Activated naive CD4-positive, alpha-beta T cell treated with anti-CD3 and anti-CD28 coated beads, Interleukin-2, amount 50 U/mL, for 72 hours (primary cell): ENCODE results near the gene ZNF823. TPM values are rescaled to one million over a fixed set of nuclear protein-coding genes. Genes with fewer than 3 reads are reported as not detected.
"Not testable (repeated sequence)": the region's sequence is repeated elsewhere in the genome, so short reads cannot be mapped to it uniquely, and the experiment has no call there.

Source experiments
- ATAC-seq, 2 donors: fragments of 150-1000 bp; cut with Tn5 transposase; 2 replicates each; pipeline ENCODE4 v1.10.0; 2021; ENCODE audit warnings: mild to moderate bottlenecking in 2 of 2, moderate library complexity in 2 of 2
- DNase-seq, 2 donors: peaks; one replicate each; pipeline ENCODE4 v3.0.0; 2021 to 2022; ENCODE audit warnings: low spot score in 2 of 2
- H3K27ac Mint-ChIP-seq, 2 donors: one replicate each; pipeline ENCODE4 v1.8.0; 2022; ENCODE audit warnings: mild to moderate bottlenecking in 2 of 2, mixed read lengths in 2 of 2
- H3K36me3 Mint-ChIP-seq, 2 donors: one replicate each; pipeline ENCODE4 v1.8.0; 2022; ENCODE audit warnings: mixed read lengths in 2 of 2
- H3K9me3 Mint-ChIP-seq, 2 donors: one replicate each; pipeline ENCODE4 v1.8.0; 2022; ENCODE audit warnings: mixed read lengths in 2 of 2
- total RNA-seq, 2 donors: library from RNA; stranded (reverse); gene quantifications; one replicate each; pipeline ENCODE4 v1.2.3, GENCODE V29; 2022

Gene ZNF823
- total RNA-seq, 2 donors from 2014 or later, result 3.0 to 7.1 TPM

DNA sequence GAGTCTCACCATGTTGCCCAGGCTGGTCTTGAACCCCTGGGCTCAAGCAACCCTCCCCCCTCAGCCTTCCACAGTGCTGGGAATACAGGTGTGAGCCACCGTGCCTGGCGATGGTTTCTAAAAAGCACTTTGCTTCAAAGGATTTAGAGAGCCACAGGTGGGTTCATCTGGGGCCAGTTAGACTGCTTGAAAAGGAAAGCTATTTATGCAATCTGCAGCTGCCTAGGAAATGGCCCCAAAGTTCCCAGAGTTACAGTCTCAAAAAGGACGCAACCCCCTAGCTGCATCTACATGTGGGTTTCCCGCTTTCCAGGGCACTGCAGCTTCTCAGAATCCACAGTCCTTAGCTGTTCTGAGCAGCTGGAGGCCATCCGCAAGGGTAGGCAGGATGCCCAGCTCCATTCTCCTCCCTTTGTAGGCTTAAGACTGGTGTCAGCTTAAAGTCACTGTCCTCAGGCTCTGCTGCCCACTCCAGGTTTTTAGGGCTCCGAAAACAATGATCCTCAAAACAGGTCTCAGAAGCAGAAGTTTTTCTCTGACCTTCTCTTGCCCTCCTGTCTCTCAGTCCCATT, 41.4 kb downstream of the ZNF823 start:
- ATAC-seq, result no peak
- Mint-ChIP-seq H3K36me3 (peaks cover 8 to 13% of the 10 kb centered on the region in 2 donors), H3K9me3 (peaks cover 0 to 4% of the 10 kb centered on the region in 2 donors), H3K27ac (no peak overlapping the region)
- DNase-seq, result no peak

DNA sequence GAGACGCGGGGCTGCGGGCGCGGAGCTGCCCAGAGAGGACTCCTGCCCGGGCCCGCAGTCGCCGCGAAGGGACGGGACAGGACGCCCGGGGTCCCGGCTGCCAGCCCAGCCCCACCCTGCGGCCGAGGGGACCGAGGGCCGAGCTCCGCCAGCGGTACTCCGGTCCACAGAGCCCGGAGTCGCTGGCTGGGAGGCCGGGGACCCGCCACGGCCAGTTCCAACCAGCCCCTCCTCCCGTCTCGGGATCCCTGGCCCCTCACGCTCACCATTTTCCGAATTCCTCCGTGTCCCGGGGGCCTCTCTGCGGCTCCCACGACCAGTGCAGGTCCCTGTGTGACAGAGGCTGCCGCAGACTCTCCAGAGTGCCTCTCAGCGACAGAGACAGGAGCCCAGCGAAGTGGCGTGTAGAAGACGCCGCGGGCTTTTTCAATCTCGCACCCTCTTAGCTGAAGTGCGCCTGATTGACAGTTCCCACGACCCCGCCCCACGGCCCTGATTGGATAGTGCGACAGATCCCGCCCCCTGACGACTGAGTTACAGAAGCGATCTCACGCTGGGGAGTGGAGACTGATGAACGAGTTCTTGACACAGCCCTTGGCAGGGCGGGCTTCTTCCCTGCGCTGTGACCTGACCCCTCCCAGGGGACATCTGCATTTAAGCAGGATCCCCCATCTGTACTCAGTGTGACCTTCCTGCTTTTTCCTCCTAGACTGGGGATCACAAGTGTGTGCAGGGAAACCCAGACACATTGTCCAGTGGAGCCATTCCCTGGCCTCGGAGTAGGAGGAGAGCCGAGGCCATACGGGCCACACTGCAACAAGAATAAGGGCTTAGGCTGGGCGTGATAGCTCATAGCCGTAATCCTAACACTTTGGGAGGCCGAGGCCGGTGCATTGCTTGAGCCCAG, 44.0 kb downstream of the ZNF823 start:
- DNase-seq (peak; percentile 89 to 90), ATAC-seq (peak; percentile 97 to 99)
- Mint-ChIP-seq H3K36me3 (peaks cover 8 to 19% of the 10 kb centered on the region in 2 donors), H3K9me3 (peaks cover 0 to 6% of the 10 kb centered on the region in 2 donors), H3K27ac (peak overlapping the region; percentile 83 to 84)

DNA sequence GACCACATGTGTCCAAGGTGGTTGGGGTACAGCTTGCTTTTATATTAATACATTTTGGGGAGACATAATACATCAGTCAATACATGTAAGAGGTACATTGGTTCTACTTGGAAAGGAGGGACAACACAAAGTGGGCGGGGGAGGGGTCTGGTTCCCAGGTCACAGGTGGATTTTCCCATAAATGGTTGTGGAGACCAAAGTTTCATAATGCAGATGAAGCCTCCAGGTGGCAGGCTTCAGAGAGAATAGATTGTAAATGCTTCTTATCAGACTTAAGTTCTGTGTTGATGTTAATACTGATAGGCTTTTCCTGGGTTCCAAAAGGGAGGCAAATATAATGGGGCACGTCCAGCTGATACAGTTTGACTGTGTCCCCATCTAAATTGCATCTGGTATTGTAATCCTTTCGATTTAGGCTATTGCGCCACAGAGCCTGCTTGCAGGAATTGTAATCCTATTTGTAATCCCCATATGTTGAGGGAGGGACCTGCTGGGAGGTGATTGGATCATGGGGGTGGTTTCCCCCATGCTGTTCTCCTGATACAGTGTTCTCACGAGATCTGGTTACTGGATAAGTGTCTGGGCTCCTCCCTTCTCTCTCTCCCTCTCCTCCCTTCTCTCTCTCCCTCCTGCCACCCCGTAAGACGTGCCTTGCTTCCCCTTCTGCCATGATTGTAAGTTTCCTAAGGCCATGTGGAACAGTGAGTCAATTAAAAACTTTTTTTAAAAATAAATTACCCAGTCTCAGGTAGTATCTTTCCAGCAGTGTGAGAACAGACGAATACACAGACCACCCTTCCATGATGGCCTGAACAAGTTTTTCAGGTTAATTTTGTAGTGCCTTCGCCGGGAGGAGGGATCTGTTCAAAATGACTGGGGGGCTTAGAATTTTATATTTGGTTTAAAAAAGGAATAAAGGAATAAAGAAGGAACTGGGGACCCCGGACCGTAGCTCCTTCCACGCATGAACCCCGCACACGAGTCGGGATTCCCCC, 44.9 kb downstream of the ZNF823 start:
- DNase-seq, result no peak
- peak in 1 of 2 donors; percentile 11 for ATAC-seq
- Mint-ChIP-seq H3K9me3 (peaks cover 0 to 8% of the 10 kb centered on the region in 2 donors), H3K36me3 (peaks cover 8 to 24% of the 10 kb centered on the region in 2 donors), H3K27ac (peak overlapping the region in 1 of 2 donors; percentile 83)

DNA sequence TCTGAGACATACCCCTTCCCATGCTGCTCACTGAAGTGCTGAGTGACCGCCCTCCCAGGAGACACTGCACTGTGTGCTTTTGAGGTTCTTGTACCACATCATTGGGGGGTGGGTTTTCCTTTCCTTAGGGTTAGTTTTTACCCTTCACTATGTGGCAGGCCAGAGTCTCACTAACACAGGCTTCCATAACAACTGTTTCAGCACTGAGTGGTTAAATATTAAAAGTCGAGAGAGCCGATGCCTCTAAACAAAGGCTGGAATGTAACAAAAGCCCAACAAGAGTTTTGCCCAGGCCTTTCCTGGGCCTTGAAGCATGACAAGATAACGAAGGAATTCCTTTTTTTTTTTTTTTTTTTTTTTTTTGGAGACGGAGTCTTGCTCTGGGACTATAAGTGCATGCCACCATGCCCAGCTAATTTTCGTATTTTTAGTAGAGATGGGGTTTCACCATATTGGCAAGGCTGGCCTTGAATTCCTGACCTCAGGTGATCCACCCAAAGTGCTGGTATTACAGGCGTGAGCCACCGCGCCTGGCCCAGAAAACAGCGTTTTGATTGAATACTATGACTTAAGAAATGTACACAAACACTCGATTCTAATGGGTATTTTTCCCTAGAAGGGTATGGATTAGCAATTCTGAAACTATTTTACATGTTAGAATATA, 46.5 kb downstream of the ZNF823 start:
- H3K9me3 Mint-ChIP-seq, result peaks cover 0 to 10% of the 10 kb centered on the region in 2 donors
- peaks cover 8 to 35% of the 10 kb centered on the region in 2 donors for H3K36me3 Mint-ChIP-seq
- H3K27ac Mint-ChIP-seq, result no peak overlapping the region
- DNase-seq (no peak), ATAC-seq (peak in 1 of 2 donors; percentile 15)

DNA sequence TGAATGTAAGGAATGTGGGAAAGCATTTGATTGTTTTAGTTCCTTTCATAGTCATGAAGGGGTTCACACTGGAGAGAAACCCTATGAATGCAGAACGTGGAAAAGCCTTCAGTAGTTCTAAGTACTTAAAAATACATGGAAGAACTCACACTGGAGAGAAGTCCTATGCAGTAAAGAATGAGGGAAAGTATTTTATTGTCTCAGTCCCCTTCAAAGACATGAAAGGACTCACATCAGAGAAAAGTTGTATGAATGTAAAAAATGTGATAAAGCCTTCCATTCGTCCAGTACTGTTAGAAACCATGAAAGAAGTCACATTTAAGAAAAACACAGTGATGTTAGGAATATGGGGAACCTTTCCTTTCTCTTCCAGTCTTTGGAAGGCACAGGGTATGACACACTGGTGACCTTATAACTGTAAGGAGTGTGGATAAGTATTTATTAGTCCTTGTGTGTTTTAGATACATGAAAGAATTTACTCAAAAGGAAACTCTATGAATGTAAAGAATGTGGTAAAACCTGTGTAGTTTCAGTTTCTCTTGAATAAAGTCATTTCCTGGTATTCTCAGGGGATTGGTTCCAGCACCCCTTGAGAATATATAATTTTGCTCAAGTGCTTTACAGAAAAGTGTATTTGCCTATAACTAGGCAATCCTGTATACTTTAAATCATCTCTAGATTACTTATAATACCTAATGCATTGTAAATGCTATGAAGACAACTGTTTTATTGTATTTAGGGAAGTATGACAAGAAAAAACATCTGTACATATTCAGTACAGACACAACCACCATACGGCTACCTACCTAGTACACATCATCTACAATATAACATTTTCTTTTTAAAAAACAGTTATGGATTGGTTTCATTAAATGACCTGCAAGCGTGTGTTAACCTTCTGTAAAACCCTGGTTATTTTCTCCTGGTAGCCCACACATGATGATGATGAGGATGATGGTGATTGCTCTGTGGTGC, 52.8 kb downstream of the ZNF823 start:
- Mint-ChIP-seq H3K9me3 (peaks cover 16 to 32% of the 10 kb centered on the region in 2 donors), H3K36me3 (peaks cover 22 to 41% of the 10 kb centered on the region in 2 donors), H3K27ac (peak overlapping the region in 1 of 2 donors; percentile 5)
- DNase-seq, result no peak
- peak; percentile 82 to 95 for ATAC-seq

DNA sequence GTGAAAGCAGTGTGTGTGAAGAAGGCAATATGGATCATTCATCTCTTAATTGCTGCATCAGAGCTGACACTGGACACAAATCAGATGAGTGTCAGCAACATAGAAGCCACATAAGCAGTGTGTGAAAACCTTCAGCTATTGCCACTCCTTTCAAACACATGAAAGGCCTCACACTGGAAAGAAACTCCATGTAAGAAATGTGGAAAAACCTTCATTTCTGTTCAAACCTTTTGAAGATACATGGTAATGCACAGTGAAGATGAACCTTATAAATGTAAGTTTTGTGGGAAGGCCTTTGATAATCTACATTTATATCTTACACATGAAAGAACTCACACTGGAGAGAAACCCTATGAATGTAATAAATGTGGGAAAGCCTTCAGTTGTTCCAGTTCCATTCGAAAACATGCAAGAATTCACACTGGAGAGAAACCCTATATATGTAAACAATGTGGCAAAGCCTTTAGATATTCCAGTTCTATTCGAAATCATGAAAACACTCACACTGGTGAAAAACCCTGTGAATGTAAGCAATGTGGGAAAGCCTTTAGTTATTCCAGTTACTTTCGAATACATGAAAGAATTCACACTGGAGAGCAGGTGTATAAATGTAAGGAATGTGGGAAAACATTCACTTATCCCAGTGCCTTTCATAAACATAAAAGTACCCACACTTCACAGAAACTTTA, 53.6 kb downstream of the ZNF823 start:
- DNase-seq, result no peak
- peaks cover 25 to 45% of the 10 kb centered on the region in 2 donors for H3K36me3 Mint-ChIP-seq
- no peak for ATAC-seq
- H3K27ac Mint-ChIP-seq, result no peak overlapping the region
- H3K9me3 Mint-ChIP-seq, result peaks cover 22 to 37% of the 10 kb centered on the region in 2 donors

GRCh38 chr19:11680689-11681302, 58.0 kb downstream of the ZNF823 start:
- H3K9me3 Mint-ChIP-seq, result peaks cover 20 to 28% of the 10 kb centered on the region in 2 donors
- H3K36me3 Mint-ChIP-seq, result peaks cover 32 to 37% of the 10 kb centered on the region in 2 donors
- no peak for ATAC-seq
- H3K27ac Mint-ChIP-seq, result no peak overlapping the region
- no peak for DNase-seq

- Mint-ChIP-seq H3K9me3 (peaks cover 12 to 23% of the 10 kb centered on the region in 2 donors), H3K36me3 (peaks cover 22 to 26% of the 10 kb centered on the region in 2 donors), H3K27ac (peak overlapping the region in 1 of 2 donors; percentile 46)
- DNase-seq (no peak), ATAC-seq (peak; percentile 43 to 76)
These were observed 60.2 kb downstream of the ZNF823 start for GRCh38 chr19:11678504-11678903.

GRCh38 chr19:11676661-11677600, 61.8 kb downstream of the ZNF823 start:
- not testable (repeated sequence) for ATAC-seq, H3K27ac Mint-ChIP-seq, DNase-seq
- Mint-ChIP-seq H3K36me3 (peaks cover 22 to 27% of the 10 kb centered on the region in 2 donors), H3K9me3 (peaks cover 10 to 22% of the 10 kb centered on the region in 2 donors)

- H3K27ac Mint-ChIP-seq, result no peak overlapping the region
- peaks cover 22 to 26% of the 10 kb centered on the region in 2 donors for H3K36me3 Mint-ChIP-seq
- peak in 1 of 2 donors; percentile 89 for ATAC-seq
- peaks cover 8 to 14% of the 10 kb centered on the region in 2 donors for H3K9me3 Mint-ChIP-seq
- no peak for DNase-seq
These were observed 63.2 kb downstream of the ZNF823 start for GRCh38 chr19:11675569-11675968.

DNA sequence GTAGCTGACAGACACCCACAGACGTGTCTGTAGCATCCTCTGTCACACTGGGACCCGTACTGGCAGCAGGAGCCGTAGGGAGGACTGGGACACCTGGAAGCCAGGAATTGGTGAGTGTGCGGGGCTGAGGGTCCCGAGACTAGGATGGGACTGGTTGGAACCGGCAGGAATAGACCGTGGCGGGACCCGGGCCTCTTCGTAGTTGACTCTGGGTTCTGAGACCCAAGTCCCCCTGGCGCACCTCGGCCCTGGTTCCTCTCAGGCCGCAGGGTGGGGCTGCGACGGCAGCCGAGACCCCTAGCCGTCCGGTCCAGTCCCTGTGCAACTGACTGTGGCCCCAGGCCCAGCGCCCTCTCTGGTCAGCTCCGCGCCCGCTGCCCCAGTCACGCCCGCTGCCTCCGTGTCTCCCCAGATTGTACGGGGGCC, 64.7 kb downstream of the ZNF823 start:
- peaks cover 15 to 21% of the 10 kb centered on the region in 2 donors for H3K36me3 Mint-ChIP-seq
- H3K9me3 Mint-ChIP-seq, result peaks cover 7 to 9% of the 10 kb centered on the region in 2 donors
- ATAC-seq, result no peak
- H3K27ac Mint-ChIP-seq, result no peak overlapping the region
- DNase-seq, result no peak

GRCh38 chr19:11673608-11674041, 65.1 kb downstream of the ZNF823 start:
- Mint-ChIP-seq H3K9me3 (peaks cover 7 to 9% of the 10 kb centered on the region in 2 donors), H3K36me3 (peaks cover 15 to 18% of the 10 kb centered on the region in 2 donors), H3K27ac (no peak overlapping the region)
- ATAC-seq (peak; percentile 28 to 60), DNase-seq (peak in 1 of 2 donors; percentile 22)
